ENCODE results near the gene SLC4A2. TPM values are rescaled to one million over a fixed set of nuclear protein-coding genes. Genes with fewer than 3 reads are reported as not detected.

SLC4A2 gene
- total RNA-seq, 1 donor from 2014 or later: 66.5 TPM

DNA sequence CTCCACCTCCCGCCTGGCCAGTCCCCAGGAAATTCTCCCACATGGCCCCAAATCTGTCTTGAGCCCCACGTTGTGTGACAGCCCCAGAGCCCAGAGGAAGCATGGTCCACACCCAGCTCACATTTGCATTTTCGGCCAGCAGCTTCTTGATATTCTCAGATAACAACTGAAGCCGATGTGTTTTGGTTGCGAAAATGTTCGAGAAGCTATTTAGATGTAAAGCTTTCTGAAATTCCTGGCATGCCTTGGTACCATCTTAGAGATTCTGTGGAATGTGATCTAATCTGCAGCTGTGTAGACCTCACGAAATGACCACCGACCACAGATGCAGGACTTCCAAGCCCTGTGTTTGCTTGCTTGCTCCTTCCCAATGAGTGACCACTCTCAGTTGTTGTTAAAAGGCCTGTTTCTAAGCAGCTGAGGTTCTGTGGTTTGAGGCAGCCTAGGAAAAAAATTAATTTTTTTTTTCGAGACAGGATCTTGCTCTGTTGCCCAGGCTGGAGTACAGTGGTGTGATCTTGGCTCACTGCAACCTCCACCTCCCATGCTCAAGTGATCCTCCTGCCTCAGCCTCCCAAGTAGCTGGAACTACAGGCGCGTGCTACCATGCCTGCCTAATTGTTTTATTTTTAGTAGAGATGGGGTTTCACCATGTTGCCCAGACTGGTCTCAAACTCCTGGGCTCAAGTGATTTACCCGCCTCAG lies 8.8 kb downstream of the SLC4A2 start:
- no peak for DNase-seq (ENCODE audit: extremely low spot score in 2 of 2)
- H3K4me1 ChIP-seq: peaks cover 6% of the 10 kb centered on the region
- intact Hi-C loops (cut with DNase I): no loop called here
- H3K9me3 ChIP-seq: no peaks in the 10 kb centered on the region
- H3K27me3 ChIP-seq: no peaks in the 10 kb centered on the region
- TF ChIP-seq POLR2AphosphoS5 (IDR thresholded peaks at IDR 0.05; ENCODE audit: insufficient read depth in 1 of 2, low read depth in 1 of 2) (no peak), CTCF (IDR thresholded peaks at IDR 0.05) (no peak), POLR2A (IDR thresholded peaks at IDR 0.05) (no peak)
- H3K36me3 ChIP-seq: peaks cover 0 to 91% of the 10 kb centered on the region in 2 donors
- H3K4me3 ChIP-seq: no peak overlapping the region
- H3K27ac ChIP-seq: no peak overlapping the region

DNA sequence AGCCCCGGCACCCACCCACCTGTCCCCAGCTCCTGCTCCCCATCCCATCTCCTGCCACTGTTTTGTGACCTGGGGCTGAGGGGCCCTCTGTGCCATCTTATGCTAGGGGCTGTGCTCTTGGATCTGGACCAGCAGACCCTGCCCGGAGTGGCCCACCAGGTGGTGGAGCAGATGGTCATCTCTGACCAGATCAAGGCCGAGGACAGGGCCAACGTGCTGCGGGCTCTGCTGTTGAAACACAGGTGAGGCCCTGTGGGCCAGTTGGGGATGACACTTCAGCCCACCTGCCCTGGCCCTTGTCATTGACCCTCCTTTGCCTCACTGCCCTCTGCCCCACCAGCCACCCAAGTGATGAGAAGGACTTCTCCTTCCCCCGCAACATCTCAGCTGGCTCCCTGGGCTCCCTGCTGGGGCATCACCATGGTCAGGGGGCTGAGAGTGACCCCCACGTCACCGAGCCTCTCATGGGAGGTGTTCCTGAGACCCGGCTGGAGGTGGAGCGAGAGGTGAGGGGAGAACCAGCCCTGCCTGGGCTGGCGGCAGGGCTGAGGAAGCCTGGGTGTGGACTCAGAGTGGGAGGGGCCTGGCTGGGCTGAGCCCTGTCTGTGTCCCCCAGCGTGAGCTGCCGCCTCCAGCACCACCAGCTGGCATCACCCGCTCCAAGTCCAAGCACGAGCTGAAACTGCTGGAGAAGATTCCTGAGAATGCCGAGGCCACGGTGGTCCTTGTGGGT lies 10.6 kb downstream of the SLC4A2 start:
- H3K4me1 ChIP-seq: no peaks in the 10 kb centered on the region
- TF ChIP-seq POLR2AphosphoS5 (IDR thresholded peaks at IDR 0.05; ENCODE audit: insufficient read depth in 1 of 2, low read depth in 1 of 2): no peak
- no peak for TF ChIP-seq POLR2A (IDR thresholded peaks at IDR 0.05)
- no peak for TF ChIP-seq CTCF (IDR thresholded peaks at IDR 0.05)
- H3K27ac ChIP-seq: no peak overlapping the region
- no peak overlapping the region for H3K4me3 ChIP-seq
- H3K9me3 ChIP-seq: no peaks in the 10 kb centered on the region
- intact Hi-C loops (cut with DNase I): no loop called here
- no peaks in the 10 kb centered on the region for H3K27me3 ChIP-seq
- no peak for DNase-seq (ENCODE audit: extremely low spot score in 2 of 2)
- peaks cover 0 to 96% of the 10 kb centered on the region in 2 donors for H3K36me3 ChIP-seq

- Histone ChIP-seq H3K4me3 (no peak overlapping the region), H3K36me3 (peaks cover 0 to 96% of the 10 kb centered on the region in 2 donors), H3K27me3 (no peaks in the 10 kb centered on the region), H3K9me3 (no peaks in the 10 kb centered on the region), H3K4me1 (no peaks in the 10 kb centered on the region), H3K27ac (no peak overlapping the region)
- TF ChIP-seq POLR2A (IDR thresholded peaks at IDR 0.05): no peak
- TF ChIP-seq POLR2AphosphoS5 (IDR thresholded peaks at IDR 0.05; ENCODE audit: insufficient read depth in 1 of 2, low read depth in 1 of 2): no peak
- TF ChIP-seq CTCF (IDR thresholded peaks at IDR 0.05): no peak
- intact Hi-C loops (cut with DNase I): no loop called here
- no peak for DNase-seq (ENCODE audit: extremely low spot score in 2 of 2)
Observed at GRCh38 chr7:151070574-151070960, 11.2 kb downstream of the SLC4A2 start.

DNA sequence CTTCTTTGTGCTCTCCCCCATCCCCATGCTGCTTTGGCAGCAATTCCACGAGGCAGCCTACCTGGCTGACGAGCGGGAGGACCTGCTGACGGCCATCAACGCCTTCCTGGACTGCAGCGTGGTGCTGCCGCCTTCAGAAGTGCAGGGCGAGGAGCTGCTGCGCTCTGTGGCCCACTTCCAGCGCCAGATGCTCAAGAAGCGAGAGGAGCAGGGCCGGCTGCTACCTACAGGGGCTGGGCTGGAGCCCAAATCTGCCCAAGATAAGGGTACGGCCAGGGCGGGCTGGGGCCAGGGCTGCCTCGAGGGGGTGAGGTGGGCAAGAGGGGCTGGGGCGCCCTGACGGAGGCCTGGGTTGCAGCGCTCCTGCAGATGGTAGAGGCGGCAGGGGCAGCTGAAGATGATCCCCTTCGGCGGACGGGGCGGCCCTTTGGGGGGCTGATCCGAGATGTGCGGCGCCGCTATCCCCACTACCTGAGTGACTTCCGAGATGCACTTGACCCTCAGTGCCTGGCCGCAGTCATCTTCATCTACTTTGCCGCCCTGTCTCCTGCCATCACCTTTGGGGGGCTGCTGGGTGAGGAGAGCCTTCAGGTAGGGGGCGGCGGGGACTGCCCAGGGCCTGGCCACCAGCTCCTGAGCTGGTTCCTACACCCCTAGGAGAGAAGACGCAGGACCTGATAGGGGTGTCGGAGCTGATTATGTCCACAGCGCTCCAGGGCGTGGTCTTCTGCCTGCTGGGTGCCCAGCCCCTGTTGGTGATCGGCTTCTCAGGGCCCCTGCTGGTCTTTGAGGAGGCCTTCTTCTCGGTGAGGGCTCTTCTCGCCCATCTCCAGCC lies 11.9 kb downstream of the SLC4A2 start:
- intact Hi-C loops (cut with DNase I): no loop called here
- no peaks in the 10 kb centered on the region for H3K27me3 ChIP-seq
- H3K4me3 ChIP-seq: no peak overlapping the region
- no peak for TF ChIP-seq POLR2A (IDR thresholded peaks at IDR 0.05)
- no peak for TF ChIP-seq CTCF (IDR thresholded peaks at IDR 0.05)
- no peak for TF ChIP-seq POLR2AphosphoS5 (IDR thresholded peaks at IDR 0.05; ENCODE audit: insufficient read depth in 1 of 2, low read depth in 1 of 2)
- DNase-seq (ENCODE audit: extremely low spot score in 2 of 2): no peak
- no peaks in the 10 kb centered on the region for H3K9me3 ChIP-seq
- H3K4me1 ChIP-seq: no peaks in the 10 kb centered on the region
- H3K27ac ChIP-seq: no peak overlapping the region
- H3K36me3 ChIP-seq: peaks cover 0 to 96% of the 10 kb centered on the region in 2 donors
